T-helper 2 cell treated with Interferon-gamma antibody and Interleukin-4, amounts not matched to agents 100 ng/mL and 5 ng/mL, for 36 hours (primary cell): ENCODE data around the gene SMIM22. TPM values are rescaled to one million over a fixed set of nuclear protein-coding genes. Genes with fewer than 3 reads are reported as not detected.

Experiments
- intact Hi-C: fragments of 100-400 bp; cut with micrococcal nuclease; formaldehyde crosslinking; loops from one replicate; pipeline ENCODE4 v1.15.1; 2023
- total RNA-seq: library from RNA; stranded (reverse); gene quantifications from 2 replicates; pipeline ENCODE4 v1.2.3, GENCODE V29; 2022

Gene SMIM22
- total RNA-seq, 1 donor from 2014 or later, result not detected

DNA sequence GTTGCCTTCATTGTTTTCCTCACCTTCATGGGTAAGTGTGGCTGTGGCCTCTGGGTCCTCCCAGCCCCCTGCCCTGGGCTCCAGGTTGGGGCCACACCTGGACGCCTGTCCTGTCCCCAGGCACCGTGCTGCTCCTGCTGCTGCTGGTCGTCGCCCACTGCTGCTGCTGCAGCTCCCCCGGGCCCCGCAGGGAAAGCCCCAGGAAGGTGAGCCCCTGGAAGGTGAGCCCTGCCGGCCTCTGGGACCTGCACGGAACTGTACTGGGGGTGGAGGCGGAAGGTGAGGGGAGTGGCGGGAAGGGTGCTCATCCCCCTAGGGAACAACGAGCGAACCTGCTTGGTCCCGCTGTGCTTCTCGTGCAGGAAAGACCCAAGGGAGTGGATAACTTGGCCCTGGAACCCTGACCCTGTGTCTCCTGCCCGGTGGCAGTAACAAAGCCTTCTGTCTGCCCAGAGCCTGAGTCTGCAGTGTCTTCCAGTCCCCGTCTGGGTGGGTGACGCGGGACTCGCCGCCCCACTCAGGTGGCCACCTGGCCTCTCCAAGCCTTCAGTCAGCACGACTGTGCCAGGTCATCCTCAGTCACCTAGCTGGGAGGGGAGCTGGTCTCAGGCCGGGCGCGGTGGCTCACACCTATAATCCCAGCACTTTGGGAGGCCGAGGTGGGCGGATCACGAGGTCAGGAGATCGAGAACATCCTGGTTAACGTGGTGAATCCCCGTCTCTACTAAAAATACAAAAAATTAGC lies 831 bp downstream of the SMIM22 start:
- intact Hi-C loops, result no loop called here

DNA sequence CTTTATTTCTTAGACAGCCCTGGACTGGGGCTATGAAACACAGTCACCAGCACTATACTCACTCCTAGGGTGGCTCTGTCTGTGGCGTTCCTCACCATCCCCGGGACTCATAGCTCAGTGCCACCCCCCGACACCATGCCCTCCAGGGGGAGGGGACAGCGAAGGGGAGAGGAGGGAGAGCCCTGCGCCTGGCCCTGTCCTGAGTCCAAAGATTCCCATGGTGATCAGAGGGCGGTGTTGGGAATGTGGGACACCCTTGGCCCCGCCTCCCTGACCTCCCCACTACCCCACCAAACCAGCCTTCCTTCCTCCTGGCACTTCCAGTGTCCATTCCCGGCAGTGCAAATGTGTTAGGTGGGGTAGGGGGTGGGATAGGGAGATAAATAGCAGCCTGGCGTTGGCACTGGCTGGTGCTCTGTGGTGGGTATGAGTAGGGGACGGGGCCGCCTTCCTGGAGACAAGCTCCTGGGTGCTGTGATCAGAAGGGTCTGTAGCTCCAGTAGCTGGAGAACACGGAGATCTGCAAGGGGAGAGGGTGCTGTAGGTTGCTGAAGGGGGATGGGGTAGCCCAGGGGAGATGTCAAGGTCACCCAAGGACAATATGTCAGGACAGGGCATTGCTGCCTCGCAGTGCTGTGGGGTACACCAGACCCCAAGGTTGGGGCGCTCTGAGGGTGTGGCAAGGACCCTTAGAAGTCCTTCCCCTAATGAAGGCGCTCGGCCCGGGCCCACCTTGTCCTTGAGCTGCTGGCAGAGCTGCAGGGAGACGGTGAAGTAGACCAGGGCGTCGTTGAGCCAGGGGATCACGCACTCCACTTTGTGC lies 2.0 kb downstream of the SMIM22 start:
- intact Hi-C loops, result no loop called here

DNA sequence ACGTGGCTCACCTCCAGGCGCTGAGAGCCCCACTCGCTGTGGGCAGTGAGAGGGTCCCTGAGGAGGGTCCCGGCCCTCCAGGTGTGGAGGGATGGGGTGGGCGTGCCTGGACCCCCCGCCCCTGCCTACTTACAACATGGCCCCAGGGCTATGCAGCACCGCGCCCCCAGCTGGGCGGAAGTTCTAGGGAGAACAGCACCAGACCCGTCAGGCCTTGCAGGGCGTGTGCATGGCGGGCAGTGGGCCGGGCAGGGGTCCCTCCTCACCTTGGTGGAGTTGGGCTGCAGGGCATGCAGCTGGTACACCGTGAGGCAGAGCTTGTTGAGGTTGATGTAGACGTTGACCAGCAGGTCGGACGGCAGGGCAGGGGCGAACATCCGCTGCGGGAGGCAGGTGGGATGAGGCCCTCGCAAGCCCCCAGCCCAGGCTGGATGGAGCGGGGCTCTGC lies 2.7 kb downstream of the SMIM22 start:
- intact Hi-C loops, result no loop called here

DNA sequence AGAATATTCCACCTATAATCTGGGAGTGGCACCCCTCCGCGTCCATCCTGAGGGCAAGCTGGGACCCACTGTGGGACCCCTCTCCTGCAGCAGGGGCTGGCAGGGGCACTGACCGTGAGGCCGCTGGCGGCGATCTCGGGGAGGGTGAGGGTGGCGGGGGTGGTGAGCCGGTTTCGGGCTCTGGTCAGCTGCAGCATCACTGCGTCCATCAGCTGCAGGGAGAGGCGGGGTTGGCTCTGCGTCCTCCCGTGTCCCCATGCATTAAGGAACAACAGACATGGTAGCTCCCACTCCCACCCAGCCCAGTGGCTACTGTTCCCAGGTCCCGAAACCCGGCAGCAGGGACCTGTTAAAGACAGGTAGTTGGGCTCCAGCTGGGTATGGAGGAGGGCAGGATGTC lies 3.3 kb downstream of the SMIM22 start:
- intact Hi-C loops, result no loop called here

DNA sequence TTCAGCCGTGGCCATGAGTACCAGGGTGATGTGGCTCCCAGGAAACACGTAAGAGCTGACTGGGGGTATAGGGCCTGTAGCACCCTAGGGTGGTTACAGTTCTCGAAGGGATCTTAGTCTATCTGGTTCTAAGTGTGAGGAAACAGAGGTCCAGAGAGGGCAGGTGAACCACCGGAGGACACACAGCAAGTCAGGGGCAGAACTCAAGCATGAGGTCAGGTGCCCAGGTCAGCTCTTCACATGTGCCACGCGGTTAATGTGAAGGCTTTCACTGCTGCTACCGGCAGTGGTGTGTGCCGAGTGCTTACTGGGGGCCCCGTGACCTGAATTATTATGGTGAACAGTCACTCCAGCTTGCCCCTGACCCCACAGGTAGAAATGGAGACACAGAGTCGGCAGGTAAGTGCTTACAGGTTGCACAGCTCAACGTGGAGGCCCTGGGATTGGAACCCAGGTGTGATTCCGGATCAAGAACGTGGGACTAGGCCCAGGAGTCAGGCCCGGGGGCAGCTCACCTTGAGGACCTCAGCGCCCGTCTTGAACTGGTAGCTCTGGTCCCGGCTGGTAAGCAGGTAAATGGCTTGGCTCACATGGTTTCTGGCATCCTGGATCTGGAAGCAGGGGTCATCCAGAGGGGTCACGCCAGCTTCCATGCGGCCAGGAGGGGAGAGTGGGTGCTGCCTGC lies 4.1 kb downstream of the SMIM22 start:
- intact Hi-C loops, result no loop called here

DNA sequence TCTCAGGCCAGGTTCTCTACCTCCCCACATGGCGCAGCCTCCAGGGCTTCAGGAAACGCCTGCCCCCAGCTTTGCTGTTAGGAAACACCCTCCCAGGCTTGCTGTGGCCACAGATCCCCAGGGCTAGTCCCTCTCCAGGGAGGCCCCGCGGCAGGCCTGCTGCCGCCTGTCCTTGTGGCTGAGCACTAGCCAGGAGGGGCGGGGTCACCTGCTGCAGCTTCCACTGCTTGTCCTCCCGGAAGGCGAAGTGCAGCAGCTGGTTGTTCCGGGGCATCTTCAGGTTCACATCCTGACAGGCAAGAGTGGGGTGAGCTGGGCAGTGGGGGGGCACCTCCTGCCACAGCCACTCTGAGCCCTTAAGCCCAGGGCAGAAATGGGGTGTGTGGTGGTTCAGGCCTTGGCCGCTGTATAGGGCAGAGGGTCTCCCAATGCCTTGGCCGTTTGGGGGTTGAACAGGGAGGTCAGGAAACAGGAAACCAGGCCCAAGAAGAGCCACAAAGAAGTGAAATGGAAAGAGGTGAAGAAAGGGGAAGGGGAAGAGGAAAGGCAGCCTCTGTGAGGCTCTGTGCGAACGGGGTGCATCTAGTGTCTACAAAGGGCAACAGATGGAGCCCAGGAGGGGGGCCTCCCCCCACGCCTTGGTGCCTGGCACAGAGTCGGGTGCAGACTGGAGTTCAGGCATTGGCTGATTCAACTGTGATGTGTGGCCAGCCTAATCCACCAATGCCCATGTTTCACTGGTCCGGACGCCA lies 5.3 kb downstream of the SMIM22 start:
- intact Hi-C loops, result no loop called here

DNA sequence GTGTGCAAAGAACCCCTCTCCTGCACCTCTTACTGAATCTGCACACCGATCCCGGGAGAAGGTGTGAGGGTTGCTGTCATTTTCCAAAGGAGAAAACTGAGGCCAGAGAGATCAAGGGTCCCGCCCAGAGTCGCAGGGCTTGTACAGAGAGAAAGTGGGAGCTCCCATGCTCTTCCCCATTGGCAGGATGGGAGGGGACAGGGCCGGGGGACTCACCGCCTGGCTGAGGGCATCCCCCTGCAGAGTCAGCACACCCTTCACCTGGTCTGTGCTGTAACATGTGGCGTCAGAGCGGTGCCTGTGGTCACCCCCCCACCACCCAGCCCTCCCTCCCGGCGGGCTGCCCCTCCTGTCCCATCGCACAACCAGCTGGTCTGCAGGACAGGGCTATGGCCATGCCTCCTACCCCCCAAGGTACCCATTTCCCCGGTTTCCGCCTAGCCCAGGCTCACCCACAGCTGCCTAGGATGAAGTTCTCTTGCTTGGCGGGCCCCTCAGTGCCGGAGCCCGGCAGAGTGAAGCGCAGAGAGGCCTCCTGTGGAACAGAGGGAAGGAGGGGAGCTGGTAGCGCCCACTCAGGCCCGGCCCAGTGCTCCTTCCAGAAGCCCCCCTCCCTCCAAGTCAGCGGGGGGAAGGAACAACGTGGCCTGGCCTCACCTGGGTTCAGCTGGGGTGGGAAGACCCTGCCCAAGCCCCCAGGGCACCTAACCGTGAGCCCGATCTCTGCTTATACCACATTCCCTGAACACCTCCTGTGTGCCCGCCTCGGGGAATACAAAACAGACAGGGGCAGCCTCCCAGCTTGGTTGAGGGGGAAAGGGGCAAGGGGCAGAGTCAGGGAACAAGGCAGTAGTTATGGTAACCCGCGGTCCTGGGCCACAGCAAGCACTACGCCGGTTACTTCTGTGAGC lies 6.1 kb downstream of the SMIM22 start:
- intact Hi-C loops, result no loop called here

DNA sequence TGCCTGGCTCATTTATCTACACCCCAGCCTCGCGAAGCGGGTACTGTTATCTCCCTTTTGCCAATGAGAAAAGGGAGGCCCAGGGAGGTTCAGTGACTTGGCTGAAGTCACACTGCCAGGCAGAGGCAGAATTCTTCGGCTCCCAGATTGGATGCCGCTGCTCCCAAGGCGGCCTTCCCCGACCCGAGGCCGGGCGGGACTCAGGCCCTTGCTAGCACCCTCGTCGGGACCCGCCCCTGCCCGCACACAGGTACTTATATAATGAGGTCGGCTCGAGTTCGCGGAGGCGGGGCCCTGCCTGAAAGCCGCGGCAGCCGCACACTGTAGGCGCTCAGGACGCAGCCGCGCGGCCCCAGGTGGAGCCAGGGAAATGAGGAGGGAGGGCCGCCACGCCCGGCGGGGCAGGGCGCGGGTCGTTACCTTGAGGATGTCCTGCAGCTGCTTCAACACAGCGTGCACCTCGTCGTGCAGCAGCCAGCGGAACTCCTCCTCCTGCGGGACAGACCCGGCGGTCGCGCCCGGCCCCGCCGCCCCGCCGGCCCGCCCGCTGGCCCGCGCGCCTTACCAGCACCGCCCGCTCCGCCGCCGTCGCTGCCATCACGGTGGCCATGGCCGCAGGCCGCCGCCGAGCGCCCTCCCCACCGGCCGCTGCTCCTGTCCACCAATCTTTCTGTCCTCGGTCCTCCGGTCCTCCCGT lies 6.9 kb downstream of the SMIM22 start, which contains the start of gene ROGDI:
TSS of gene ROGDI (minus strand) at position 672 of the 697 bp plus-strand sequence. CDS start at position 610, 62 bp downstream.
- intact Hi-C loops, result loop anchor here (1.0 kb wide), 5 partner anchors 35 to 186 kb away; partner anchors contain the start of genes ANKS3, DNAAF8, GLYR1 and SEC14L5

DNA sequence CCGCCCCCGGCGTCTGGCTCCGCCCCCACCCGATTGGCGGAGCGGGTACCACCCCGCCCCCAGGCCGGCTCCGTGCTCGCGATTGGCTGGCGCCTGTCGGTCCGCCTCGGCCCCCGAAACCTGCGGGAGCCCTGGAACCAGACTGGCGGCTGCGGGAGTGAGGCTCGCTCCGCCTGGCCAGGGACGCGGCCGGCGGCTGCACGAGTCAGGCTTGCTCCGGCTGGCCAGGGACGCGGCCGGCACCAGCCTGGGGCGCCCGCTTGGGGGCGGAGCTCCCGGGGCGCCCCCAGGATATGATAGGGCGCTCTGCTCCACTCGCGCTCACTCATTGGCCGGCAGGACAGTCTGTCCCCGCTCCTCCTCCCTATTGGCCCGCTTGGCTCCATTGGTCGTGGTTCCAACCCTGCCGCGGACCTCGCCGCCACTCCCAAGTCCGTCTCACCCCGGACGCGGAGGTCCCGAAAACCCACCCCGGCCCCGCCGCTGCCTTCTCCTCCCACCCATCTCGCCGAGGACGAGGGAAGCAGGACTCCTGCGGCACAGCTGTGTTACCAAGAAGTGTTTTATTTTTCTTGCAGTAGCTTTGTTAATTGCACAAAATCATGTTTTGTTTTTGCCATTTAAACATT lies 7.6 kb downstream of the SMIM22 start:
- intact Hi-C loops, result loop anchor here (1.0 kb wide), 6 partner anchors 35 to 186 kb away; partner anchors contain the start of genes ANKS3, DNAAF8, GLYR1 and NUDT16L1

DNA sequence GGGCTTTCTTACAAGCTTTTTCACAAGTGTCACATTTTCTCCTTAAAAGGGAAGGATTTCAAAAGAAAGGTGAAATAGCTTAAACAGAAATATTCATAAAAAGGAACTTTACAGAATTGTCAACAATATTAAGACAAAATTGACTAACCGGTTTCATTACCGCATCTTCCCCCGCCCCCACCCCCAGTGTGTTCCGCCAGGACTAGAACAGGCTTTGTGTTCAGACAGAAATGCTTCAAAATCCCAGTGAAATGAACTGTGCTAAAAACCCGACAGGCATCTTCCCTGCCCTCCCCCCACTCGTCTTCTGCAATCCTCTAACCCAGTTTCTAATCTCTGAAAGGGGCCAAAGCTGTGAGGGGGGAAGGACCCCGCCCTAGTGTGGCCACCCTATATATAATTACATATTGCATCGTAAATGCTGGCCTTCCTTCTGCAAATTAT lies 8.3 kb downstream of the SMIM22 start:
- intact Hi-C loops, result loop anchor here (1.0 kb wide), 1 partner anchor 110 kb away; the partner anchor contains the start of gene NUDT16L1

DNA sequence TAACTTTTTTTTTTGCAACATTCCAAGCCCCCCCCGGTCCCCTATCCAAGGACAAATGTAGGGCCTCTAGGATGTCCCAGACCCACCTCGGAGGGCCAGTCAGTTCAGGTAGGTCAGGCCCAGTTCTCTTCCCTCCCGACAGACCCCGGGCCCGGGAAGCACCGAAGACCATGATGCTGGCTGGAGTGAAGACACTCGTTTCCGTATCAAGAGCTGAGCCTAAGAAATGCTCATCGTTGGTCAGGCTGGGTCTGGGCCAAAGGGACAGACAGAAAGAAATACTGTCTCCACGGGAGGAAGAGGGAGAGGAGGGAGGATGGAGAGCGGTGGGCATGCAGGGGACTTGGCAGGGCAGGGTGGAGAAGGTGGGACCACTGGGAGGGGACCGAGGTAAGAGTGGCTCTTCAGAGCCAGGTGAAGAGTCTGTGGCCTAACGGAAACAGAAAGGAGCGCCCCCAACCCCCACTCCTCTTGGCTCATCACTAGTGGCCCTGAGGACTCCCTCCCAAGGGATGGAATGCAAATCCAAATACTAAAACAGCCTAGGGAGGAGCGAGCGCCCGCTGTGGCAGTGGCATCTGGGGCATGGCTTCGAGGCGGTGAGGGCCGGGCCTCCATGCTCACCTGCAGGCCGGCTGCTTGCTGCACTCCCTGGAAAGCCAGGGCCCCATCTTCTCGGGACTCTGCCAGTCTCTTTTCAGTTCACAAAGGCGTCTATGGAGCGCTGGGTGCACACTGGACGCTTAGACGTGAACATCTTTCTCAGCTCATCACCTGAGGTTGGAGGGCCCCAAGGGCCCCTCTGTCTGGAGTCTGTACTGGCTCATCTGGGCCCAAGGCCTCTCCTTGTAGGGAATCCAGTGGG lies 9.0 kb downstream of the SMIM22 start:
- intact Hi-C loops, result loop anchor here (1.0 kb wide), 1 partner anchor 111 kb away; the partner anchor contains the start of gene NUDT16L1

DNA sequence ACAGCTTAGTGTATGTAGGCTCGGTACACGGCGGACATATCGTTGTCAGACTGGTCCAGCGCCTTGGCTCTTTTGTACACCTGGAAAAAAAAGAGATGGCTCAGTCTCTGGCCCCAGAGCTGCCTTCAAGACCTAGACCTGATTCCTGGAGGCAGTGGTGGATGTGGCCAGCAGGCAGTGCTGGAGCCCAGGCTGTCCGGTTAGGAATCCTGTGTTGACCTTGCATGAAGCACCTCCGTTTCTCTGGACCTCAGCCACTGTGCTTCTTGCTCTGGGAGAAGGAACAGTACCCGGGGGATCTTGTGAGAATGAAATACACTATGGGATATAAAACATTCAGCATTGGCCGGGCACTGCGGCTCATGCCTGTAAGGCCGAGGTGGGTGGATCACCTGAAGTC lies 10.1 kb downstream of the SMIM22 start:
- intact Hi-C loops, result no loop called here

DNA sequence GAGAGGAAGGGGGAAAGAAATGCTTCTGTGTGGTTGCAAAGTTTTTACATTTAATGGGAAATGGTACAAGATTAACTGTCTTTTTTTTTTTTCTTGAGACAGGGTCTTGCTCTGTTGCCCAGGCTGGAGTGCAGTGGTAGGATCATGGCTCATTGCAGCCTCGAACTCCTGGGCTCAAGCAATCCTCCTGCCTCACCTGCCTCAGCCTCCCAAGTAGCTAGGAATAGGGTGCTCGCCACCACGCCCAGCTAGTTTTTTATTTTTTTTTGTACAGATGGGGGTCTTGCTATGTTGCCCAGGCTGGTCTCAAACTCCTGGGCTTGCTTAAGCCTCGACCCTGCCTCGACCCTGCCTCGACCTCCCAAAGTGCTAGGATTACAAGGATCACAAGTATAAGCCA lies 11.1 kb downstream of the SMIM22 start:
- intact Hi-C loops, result no loop called here

DNA sequence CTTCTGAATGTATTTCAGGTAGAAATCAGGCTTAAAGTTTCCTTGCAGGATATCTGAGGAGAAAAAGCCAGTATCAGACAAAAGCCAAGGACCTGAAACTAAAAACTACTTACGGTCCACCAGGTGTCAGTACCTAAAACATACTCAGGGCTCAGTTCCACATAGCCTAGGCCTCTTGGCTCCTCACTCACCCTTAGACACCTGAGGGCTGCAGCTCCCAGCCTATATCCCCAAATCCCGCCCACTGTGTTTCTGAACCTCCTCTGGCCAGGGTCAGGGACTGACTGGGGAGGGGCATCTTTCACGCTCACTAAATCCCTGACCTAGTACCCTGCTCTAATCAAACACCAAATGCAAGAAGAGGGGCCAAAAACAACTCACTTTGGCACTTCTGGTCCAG lies 16.1 kb downstream of the SMIM22 start:
- intact Hi-C loops, result no loop called here

DNA sequence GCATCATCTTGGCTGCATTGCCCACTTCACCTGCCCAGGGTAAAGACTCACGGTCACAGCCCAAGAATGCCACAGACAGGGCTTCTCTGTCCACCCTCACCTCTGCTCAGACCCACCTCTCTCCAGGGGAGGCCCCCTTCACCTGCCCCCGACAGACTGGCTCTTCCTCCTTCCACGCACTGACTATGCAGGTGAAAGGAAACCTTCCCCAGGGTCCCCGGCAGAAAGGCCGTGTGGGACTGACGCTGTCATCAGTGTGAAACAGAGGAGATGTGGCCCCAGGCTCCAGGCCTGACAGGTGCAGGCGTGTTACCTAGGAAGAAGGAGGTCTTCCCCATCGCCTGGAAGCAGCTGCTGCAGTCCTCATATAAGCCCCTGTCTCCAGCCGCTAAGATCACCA lies 16.6 kb downstream of the SMIM22 start:
- intact Hi-C loops, result no loop called here

DNA sequence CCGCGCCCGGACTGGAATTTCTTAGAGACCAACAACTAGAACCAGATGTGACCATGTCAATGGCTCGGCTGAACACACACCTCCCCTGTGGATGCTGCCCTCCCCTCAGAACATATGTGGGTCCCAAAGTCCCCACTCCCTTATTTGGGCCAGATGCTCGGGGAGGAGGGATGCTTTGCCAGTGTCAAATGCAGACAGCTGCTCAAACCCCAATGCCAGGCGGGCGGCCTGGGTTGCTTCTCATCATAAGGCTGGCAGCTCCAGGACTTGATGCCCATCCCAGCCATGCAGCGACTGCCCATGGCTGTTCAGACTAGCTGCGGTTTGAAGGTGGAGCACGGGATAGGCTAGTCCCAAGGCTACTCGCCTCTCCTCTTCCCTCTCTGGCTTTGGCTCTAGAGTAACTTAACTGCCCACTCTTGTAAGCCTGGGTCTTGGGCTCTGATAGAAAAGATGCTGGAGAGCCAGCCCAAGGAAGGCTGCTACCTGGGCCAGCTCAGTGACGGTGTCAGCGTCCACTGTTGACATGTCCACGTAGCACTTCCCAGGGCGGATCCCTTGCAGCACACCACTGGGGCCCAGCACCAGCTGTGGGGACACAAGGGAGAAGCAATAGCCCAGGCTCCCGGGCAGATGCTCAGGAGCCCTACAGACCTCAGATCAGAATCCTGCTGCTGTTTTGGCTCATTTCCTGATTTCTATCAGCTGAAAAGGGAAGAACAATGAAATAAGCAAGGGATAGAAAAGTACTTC lies 18.3 kb downstream of the SMIM22 start:
- intact Hi-C loops, result no loop called here

DNA sequence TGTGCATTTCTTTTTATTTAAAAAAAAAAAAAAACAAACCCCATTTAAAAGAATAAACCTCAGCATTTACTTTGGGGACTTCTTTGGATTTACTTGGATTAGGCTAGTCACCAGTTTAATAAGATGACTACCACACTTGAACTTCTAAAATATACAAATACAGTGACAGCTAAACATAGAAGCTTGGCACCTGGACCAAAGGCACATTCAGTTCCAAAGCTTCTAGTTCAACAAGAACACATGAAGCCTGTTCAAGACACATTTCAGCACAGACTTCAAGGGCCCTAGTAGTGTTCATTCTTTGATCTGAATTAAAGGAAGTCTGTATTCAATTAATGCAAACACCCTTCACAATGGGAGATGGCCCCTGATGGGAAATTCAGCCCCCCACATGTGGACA lies 18.9 kb downstream of the SMIM22 start:
- intact Hi-C loops, result no loop called here
